Uterus (tissue), 2 donors: Measurements from ENCODE around the gene PLD1.

Experiments
- CTCF ChIP-seq, 4 experiments: fragments of 200-600 bp in 2 of 4; fragments of 450-650 bp in 2 of 4; sonication (generic) in 2 of 4; IDR thresholded peaks; one replicate each; pipeline ENCODE4 v1.5.1; 2016 to 2019; ENCODE audit warnings: antibody characterized with exemption in 4 of 4, mild to moderate bottlenecking in 2 of 4, moderate library complexity in 1 of 4
- POLR2A ChIP-seq, 2 donors: fragments of 450-650 bp; IDR thresholded peaks; one replicate each; pipeline ENCODE4 v1.6.1; 2016; ENCODE audit warnings: antibody characterized with exemption in 2 of 2, mild to moderate bottlenecking in 1 of 2, moderate library complexity in 1 of 2

- TF ChIP-seq CTCF (IDR thresholded peaks at IDR 0.05) (no peak), POLR2A (IDR thresholded peaks at IDR 0.05) (no peak)
Observed at GRCh38 chr3:171666516-171666915, 143.8 kb downstream of the PLD1 start.
